Endothelial cell of umbilical vein (primary cell): ENCODE data around the gene PSORS1C1.
"Not testable (repeated sequence)": the region's sequence is repeated elsewhere in the genome, so short reads cannot be mapped to it uniquely, and the experiment has no call there.

Experiments used
- CTCF ChIP-seq, 2 donors: IDR thresholded peaks; 1 replicate in 1 of 2; 2 replicates in 1 of 2; pipeline ENCODE4 v1.5.1; 2011; ENCODE audit warnings: low read length in 2 of 2, mild to moderate bottlenecking in 2 of 2, moderate library complexity in 2 of 2, control low read depth in 1 of 2, inconsistent platforms in 1 of 2, low read depth in 1 of 2; ENCODE audit not compliant: insufficient read depth in 1 of 2; ENCODE audit errors: extremely low read depth in 1 of 2
- FOS ChIP-seq: IDR thresholded peaks from 2 replicates; pipeline ENCODE4 v1.6.1; 2011; ENCODE audit warnings: mild to moderate bottlenecking, low read length, moderate library complexity, borderline replicate concordance; ENCODE audit not compliant: insufficient read depth
- JUN ChIP-seq: IDR thresholded peaks from 2 replicates; pipeline ENCODE4 v1.6.1; 2011; ENCODE audit warnings: borderline replicate concordance, low read depth; ENCODE audit not compliant: insufficient read length, insufficient read depth
- MAX ChIP-seq: IDR thresholded peaks from 2 replicates; pipeline ENCODE4 v1.6.1; 2011; ENCODE audit not compliant: insufficient read depth, insufficient read length
- POLR2A ChIP-seq: IDR thresholded peaks from 2 replicates; pipeline ENCODE4 v1.6.1; 2012; ENCODE audit warnings: low read depth, mild to moderate bottlenecking, control low read depth, low read length

GRCh38 chr6:31185695-31186051 lies 71.1 kb downstream of the PSORS1C1 start:
- TF ChIP-seq POLR2A; CTCF (IDR thresholded peaks at IDR 0.05; ENCODE audit: extremely low read depth in 1 of 2, insufficient read depth in 1 of 2, low read depth in 1 of 2, low read length in 2 of 2); JUN; MAX; FOS: not testable (repeated sequence)
